Esophagus squamous epithelium (tissue), 4 donors: ENCODE results near the gene SEMA6B.

Experiments
- CTCF ChIP-seq, 6 experiments: fragments of 450-650 bp in 4 of 6; fragments of 200-600 bp in 2 of 6; sonication (generic) in 2 of 6; IDR thresholded peaks; one replicate each; pipeline ENCODE4 v1.5.1; 2016 to 2019; ENCODE audit warnings: antibody characterized with exemption in 6 of 6, mild to moderate bottlenecking in 4 of 6, moderate library complexity in 4 of 6
- POLR2A ChIP-seq, 4 donors: fragments of 450-650 bp; IDR thresholded peaks; one replicate each; pipeline ENCODE4 v1.6.1; 2017; ENCODE audit warnings: antibody characterized with exemption in 4 of 4, mild to moderate bottlenecking in 4 of 4, moderate library complexity in 3 of 4

- TF ChIP-seq CTCF (IDR thresholded peaks at IDR 0.05) (no peak), POLR2A (IDR thresholded peaks at IDR 0.05) (no peak)
These were observed 33.9 kb upstream of the SEMA6B start for GRCh38 chr19:4593409-4593851.
